Endothelial cell of umbilical vein (primary cell): ENCODE data around the gene MBD2.

Source experiments
- MYC ChIP-seq: IDR thresholded peaks from one replicate; pipeline ENCODE4 v1.6.1; 2011; ENCODE audit warnings: mild to moderate bottlenecking, low read depth, low read length
- POLR2A ChIP-seq: IDR thresholded peaks from 2 replicates; pipeline ENCODE4 v1.6.1; 2012; ENCODE audit warnings: low read depth, mild to moderate bottlenecking, control low read depth, low read length
- TF ChIP-seq, protein P1 (sequence below), 2 donors: IDR thresholded peaks; 1 replicate in 1 of 2; 2 replicates in 1 of 2; pipeline ENCODE4 v1.5.1; 2011; ENCODE audit warnings: low read length in 2 of 2, mild to moderate bottlenecking in 2 of 2, moderate library complexity in 2 of 2, control low read depth in 1 of 2, inconsistent platforms in 1 of 2, low read depth in 1 of 2; ENCODE audit not compliant: insufficient read depth in 1 of 2; ENCODE audit errors: extremely low read depth in 1 of 2

DNA sequence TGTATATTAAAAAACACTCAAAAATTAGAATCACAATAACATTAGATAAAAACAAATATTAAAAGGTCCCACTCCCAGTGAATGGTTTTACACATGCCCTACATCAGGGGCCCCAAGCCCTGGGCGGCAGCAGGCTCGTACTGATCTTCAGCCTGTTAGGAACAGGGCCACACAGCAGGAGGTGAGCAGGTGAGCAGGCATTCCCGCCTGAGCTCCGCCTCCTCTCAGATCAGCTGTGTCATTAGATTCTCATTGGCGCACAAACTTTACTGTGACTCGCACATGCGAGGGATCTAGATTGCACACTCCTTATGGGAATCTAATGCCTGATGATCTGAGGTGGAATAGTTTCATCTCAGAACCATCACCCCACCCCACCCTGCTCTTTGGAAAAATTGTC, 74.2 kb downstream of the MBD2 start:
- no peak for TF ChIP-seq MYC
- TF ChIP-seq, protein P1, sequence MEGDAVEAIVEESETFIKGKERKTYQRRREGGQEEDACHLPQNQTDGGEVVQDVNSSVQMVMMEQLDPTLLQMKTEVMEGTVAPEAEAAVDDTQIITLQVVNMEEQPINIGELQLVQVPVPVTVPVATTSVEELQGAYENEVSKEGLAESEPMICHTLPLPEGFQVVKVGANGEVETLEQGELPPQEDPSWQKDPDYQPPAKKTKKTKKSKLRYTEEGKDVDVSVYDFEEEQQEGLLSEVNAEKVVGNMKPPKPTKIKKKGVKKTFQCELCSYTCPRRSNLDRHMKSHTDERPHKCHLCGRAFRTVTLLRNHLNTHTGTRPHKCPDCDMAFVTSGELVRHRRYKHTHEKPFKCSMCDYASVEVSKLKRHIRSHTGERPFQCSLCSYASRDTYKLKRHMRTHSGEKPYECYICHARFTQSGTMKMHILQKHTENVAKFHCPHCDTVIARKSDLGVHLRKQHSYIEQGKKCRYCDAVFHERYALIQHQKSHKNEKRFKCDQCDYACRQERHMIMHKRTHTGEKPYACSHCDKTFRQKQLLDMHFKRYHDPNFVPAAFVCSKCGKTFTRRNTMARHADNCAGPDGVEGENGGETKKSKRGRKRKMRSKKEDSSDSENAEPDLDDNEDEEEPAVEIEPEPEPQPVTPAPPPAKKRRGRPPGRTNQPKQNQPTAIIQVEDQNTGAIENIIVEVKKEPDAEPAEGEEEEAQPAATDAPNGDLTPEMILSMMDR (IDR thresholded peaks at IDR 0.05; ENCODE audit: extremely low read depth in 1 of 2, insufficient read depth in 1 of 2, low read depth in 1 of 2, low read length in 2 of 2): no peak
- TF ChIP-seq POLR2A: no peak
